Breast epithelium (tissue), 3 donors: Measurements from ENCODE around the gene ADNP.

ENCODE experiments used
- CTCF ChIP-seq, 3 donors: fragments of 450-650 bp; IDR thresholded peaks; one replicate each; pipeline ENCODE4 v1.5.1; 2016 to 2017; ENCODE audit warnings: antibody characterized with exemption in 3 of 3, mild to moderate bottlenecking in 3 of 3, moderate library complexity in 3 of 3
- POLR2A ChIP-seq: fragments of 450-650 bp; IDR thresholded peaks from one replicate; pipeline ENCODE4 v1.6.1; 2016; ENCODE audit warnings: antibody characterized with exemption, mild to moderate bottlenecking, moderate library complexity
- POLR2AphosphoS5 ChIP-seq, 3 donors: sonication (generic); formaldehyde crosslinking; IDR thresholded peaks; one replicate each; pipeline ENCODE4 v1.6.1; 2017; ENCODE audit warnings: antibody characterized with exemption in 3 of 3

- TF ChIP-seq CTCF (IDR thresholded peaks at IDR 0.05) (no peak), POLR2A (no peak), POLR2AphosphoS5 (IDR thresholded peaks at IDR 0.05) (no peak)
Measured at GRCh38 chr20:50850721-50851286, 80.4 kb downstream of the ADNP start.
